Panc1 (cell line): ENCODE results near the gene COG3.

Experiments
- CTCF ChIP-seq: fragments of 450-650 bp; IDR thresholded peaks from 2 replicates; pipeline ENCODE4 v1.5.1; 2017; ENCODE audit warnings: mild to moderate bottlenecking
- POLR2AphosphoS5 ChIP-seq: IDR thresholded peaks from 2 replicates; pipeline ENCODE4 v1.6.1; 2012; ENCODE audit warnings: mild to moderate bottlenecking, low read depth, low read length, moderate library complexity
- SIN3A ChIP-seq: IDR thresholded peaks from 2 replicates; pipeline ENCODE4 v1.6.1; 2012; ENCODE audit warnings: low read depth, mild to moderate bottlenecking, low read length, moderate library complexity, borderline replicate concordance; ENCODE audit not compliant: insufficient read depth
- TF ChIP-seq, protein P1 (sequence below), 2 experiments: IDR thresholded peaks; 2 replicates each; pipeline ENCODE4 v1.6.1; 2011 to 2012; ENCODE audit warnings: low read depth in 2 of 2, control low read depth in 1 of 2, low read length in 1 of 2, mild to moderate bottlenecking in 1 of 2, moderate library complexity in 1 of 2; ENCODE audit not compliant: insufficient read depth in 1 of 2

GRCh38 chr13:45538382-45538781 lies 73.6 kb downstream of the COG3 start:
- TF ChIP-seq CTCF (no peak), SIN3A (no peak), POLR2AphosphoS5 (no peak)
- TF ChIP-seq, protein P1, sequence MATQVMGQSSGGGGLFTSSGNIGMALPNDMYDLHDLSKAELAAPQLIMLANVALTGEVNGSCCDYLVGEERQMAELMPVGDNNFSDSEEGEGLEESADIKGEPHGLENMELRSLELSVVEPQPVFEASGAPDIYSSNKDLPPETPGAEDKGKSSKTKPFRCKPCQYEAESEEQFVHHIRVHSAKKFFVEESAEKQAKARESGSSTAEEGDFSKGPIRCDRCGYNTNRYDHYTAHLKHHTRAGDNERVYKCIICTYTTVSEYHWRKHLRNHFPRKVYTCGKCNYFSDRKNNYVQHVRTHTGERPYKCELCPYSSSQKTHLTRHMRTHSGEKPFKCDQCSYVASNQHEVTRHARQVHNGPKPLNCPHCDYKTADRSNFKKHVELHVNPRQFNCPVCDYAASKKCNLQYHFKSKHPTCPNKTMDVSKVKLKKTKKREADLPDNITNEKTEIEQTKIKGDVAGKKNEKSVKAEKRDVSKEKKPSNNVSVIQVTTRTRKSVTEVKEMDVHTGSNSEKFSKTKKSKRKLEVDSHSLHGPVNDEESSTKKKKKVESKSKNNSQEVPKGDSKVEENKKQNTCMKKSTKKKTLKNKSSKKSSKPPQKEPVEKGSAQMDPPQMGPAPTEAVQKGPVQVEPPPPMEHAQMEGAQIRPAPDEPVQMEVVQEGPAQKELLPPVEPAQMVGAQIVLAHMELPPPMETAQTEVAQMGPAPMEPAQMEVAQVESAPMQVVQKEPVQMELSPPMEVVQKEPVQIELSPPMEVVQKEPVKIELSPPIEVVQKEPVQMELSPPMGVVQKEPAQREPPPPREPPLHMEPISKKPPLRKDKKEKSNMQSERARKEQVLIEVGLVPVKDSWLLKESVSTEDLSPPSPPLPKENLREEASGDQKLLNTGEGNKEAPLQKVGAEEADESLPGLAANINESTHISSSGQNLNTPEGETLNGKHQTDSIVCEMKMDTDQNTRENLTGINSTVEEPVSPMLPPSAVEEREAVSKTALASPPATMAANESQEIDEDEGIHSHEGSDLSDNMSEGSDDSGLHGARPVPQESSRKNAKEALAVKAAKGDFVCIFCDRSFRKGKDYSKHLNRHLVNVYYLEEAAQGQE (IDR thresholded peaks at IDR 0.05; ENCODE audit: insufficient read depth in 1 of 2, low read depth in 2 of 2, low read length in 1 of 2) = no peak
